ENCODE measurements around the gene CRABP2.

CRABP2 gene

DNA sequence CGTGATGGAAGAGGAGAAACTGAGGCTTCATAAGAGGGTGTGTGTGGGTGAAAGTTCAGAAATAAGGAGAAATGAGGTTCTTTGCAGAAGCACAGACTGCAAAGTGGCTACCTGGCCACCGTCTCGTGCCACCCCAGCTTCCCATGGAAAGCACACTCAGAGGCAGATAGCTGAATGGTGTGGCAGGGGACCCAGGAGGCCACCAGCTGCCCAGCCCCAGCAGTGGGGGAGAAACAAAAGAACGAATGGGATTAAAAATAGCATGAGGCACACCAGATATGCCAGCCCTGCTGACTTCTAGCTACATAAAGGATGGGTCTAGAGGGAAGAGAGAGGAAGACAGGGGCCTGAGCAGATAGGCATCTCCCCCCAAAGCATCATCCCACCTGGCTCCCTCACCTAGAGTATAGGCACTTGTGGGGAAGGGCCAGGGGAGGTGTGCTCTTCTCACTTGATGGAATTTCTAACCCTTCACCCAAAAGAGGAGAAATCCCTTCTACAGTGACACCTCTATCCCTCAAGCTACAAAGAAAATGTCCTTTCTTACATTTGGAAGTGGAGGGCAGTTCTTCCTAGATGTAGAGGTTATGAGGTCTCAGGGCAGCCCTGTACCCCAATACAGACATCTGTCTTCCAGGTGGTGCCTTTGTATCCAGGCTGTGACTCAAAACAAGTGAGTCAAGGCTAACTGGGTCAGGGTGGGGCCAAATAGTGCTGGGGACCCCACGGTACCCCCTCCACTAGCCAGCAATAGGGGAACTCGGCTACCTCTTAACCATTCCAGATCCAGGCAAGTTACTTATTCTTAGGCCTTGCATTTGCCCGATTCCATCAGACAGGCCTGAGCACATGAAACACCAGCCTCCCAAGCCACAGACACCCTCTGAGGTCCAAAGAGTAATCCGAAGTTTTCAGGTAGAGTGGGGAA is 42.6 kb upstream of the CRABP2 start:
- Histone ChIP-seq H3K27ac (ENCODE audit: low read length) (peak overlapping the region; percentile 58), H3K4me3 (ENCODE audit: low read length) (peak overlapping the region; percentile 82), H3K36me3 (ENCODE audit: insufficient read depth, low read depth, low read length) (peaks cover 29% of the 10 kb centered on the region), H3K9ac (ENCODE audit: low read depth, low read length) (peak overlapping the region; percentile 99; the same call in 1 of the 2 replicates), H3K27me3 (ENCODE audit: insufficient read depth, low read length) (no peaks in the 10 kb centered on the region), H3K4me1 (ENCODE audit: insufficient read depth, low read length) (peaks cover 45% of the 10 kb centered on the region), H3K9me3 (ENCODE audit: insufficient read depth, low read depth, low read length) (no peaks in the 10 kb centered on the region)

DNA sequence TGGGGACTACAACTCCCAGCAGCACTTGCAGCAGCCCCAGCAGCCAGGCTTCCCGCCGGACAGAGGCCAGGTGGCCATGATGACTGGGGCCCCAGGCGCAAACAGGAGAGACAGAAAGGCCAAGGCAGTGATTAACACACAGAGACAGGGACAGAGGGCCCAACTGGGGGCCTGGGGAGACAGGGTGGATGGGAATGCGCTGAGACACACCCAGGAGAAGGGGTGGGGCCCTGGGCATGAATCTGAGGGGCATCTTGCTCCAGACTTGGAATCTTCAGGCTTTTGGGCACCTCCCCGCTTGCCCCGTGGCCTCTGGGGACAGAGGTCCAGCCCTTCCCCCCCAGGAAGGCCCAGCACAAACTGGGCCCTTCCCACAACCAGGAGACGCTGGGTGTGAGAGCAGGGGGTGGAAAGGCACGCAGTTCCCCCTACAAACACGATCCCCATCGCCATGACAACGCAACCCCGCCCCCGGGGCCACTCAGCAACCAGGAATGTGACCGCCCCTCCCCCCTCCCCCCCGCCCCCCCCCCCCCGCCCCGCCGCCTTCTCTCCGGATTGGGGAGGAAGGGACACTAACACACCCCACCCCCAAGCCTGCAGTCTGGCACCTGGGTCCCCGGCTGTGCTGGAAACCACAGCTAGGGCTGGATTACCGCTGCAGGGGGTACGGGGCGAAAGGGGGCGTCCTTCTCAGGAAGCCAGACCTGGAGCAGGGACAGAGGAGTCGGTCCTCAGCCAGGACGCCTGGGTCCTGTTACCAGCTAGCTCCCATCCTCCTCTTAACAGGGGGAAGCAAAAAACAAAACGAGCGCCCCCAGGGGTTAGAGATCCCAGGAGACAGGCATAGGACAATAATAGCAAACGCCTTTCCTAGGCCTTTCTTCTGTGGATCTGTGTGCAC is 41.6 kb upstream of the CRABP2 start:
- Histone ChIP-seq H3K27me3 (ENCODE audit: insufficient read depth, low read length) (no peaks in the 10 kb centered on the region), H3K9ac (ENCODE audit: low read depth, low read length) (peak overlapping the region; percentile 100), H3K4me1 (ENCODE audit: insufficient read depth, low read length) (peaks cover 39% of the 10 kb centered on the region), H3K9me3 (ENCODE audit: insufficient read depth, low read depth, low read length) (no peaks in the 10 kb centered on the region), H3K36me3 (ENCODE audit: insufficient read depth, low read depth, low read length) (peaks cover 39% of the 10 kb centered on the region), H3K4me3 (ENCODE audit: low read length) (peak overlapping the region; percentile 89), H3K27ac (ENCODE audit: low read length) (peak overlapping the region; percentile 100)

DNA sequence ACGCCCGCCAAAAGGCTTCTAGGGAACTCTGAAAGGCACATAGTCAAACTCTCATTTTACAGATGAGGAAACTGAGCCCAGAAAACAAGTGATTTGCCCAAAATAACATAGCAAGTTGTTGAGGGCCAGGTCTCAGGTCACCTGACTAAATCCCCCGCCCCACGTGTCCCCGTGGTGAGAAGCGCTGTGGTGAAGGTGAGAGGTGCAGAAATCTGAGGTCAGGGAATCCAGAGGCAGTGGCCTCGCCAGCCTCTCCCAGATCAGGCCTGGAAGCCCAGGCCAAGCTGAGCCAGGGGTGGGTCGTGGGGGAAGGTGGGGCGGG is 41.0 kb upstream of the CRABP2 start:
- Histone ChIP-seq H3K27me3 (ENCODE audit: insufficient read depth, low read length) (no peaks in the 10 kb centered on the region), H3K36me3 (ENCODE audit: insufficient read depth, low read depth, low read length) (peaks cover 44% of the 10 kb centered on the region), H3K4me1 (ENCODE audit: insufficient read depth, low read length) (peaks cover 45% of the 10 kb centered on the region), H3K4me3 (ENCODE audit: low read length) (peak overlapping the region; percentile 89; the same call in 1 of the 2 replicates), H3K9me3 (ENCODE audit: insufficient read depth, low read depth, low read length) (no peaks in the 10 kb centered on the region), H3K27ac (ENCODE audit: low read length) (peak overlapping the region; percentile 100), H3K9ac (ENCODE audit: low read depth, low read length) (peak overlapping the region; percentile 100; the same call in 1 of the 2 replicates)

DNA sequence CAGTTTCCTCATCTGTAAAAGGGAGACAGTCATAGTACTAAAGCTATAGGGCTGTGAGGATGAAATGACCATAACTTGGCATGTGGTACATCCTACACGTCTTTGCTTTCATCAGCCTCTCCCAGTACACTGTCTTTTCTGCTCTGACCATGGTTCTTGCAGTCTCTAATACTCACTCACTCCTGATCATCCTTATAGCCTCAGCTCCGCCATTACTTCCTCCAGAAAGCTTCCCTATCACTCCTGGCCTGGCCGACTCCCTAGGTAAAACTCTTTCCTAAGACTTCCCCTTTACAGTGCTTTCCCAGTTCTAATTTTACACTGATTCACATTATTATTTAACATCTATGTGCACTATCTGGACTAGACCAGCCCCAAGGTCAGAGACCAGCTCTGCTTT is 40.5 kb upstream of the CRABP2 start:
- Histone ChIP-seq H3K9me3 (ENCODE audit: insufficient read depth, low read depth, low read length) (no peaks in the 10 kb centered on the region), H3K36me3 (ENCODE audit: insufficient read depth, low read depth, low read length) (peaks cover 44% of the 10 kb centered on the region), H3K9ac (ENCODE audit: low read depth, low read length) (peak overlapping the region; percentile 100; the same call in 1 of the 2 replicates), H3K4me3 (ENCODE audit: low read length) (peak overlapping the region; percentile 89; the same call in 1 of the 2 replicates), H3K4me1 (ENCODE audit: insufficient read depth, low read length) (peaks cover 45% of the 10 kb centered on the region), H3K27me3 (ENCODE audit: insufficient read depth, low read length) (no peaks in the 10 kb centered on the region), H3K27ac (ENCODE audit: low read length) (peak overlapping the region; percentile 100)

DNA sequence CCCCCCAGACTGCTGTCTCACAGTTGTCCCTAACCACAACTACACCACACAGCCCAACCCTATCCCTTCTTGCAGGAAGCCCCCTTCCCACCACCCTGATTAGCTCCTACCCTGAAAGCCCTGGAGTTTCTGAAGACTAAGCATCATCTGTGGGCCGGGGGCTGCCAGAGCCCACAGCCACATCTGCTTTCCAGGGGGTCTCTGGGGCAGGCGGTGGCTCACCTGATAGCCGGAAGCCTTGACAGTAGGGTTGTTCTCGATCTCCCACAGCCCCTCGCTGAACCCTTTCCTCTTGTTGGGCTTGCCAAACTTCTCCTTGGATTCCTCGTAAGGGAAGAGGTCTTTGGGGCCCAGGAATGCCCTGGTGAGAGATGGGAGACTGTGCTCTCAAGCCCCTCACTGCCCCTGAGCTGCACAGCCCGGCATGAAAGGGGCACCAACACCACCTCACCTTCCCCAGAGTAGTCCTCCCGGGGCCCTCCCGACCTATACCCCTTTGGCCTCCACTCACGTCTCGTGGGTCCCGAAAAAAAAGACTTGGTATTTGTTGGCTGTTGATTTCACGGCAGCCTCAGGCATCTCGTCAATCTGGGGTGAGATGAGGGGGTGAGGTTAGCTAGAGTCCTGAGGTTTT is 39.5 kb upstream of the CRABP2 start:
- Histone ChIP-seq H3K4me1 (ENCODE audit: insufficient read depth, low read length) (peaks cover 45% of the 10 kb centered on the region), H3K36me3 (ENCODE audit: insufficient read depth, low read depth, low read length) (peaks cover 44% of the 10 kb centered on the region), H3K27me3 (ENCODE audit: insufficient read depth, low read length) (no peaks in the 10 kb centered on the region), H3K27ac (ENCODE audit: low read length) (peak overlapping the region; percentile 78), H3K9ac (ENCODE audit: low read depth, low read length) (no peak overlapping the region; the same call in 1 of the 2 replicates), H3K4me3 (ENCODE audit: low read length) (no peak overlapping the region), H3K9me3 (ENCODE audit: insufficient read depth, low read depth, low read length) (no peaks in the 10 kb centered on the region)

DNA sequence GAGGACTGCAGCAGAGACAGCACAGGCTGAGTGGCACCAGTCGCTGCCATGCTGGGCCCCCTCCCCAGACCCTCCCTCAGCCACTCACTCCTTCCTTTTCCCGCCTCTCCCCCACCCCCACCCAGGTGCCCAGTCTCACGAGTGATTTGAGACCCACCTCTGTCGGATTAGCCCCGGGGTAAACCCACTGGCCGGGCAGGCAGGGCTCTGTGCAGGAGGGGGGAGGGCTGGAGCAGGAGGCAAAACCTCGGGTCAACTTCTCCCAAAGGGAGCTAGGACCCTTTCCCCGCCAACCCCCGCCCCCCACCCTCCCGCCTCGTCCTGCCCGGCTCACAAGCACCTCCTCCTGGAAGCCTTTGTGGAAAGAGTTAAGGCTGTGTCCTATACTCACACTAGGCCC is 39.0 kb upstream of the CRABP2 start:
- Histone ChIP-seq H3K4me3 (ENCODE audit: low read length) (no peak overlapping the region), H3K36me3 (ENCODE audit: insufficient read depth, low read depth, low read length) (peaks cover 39% of the 10 kb centered on the region), H3K9me3 (ENCODE audit: insufficient read depth, low read depth, low read length) (no peaks in the 10 kb centered on the region), H3K27ac (ENCODE audit: low read length) (no peak overlapping the region), H3K27me3 (ENCODE audit: insufficient read depth, low read length) (no peaks in the 10 kb centered on the region), H3K9ac (ENCODE audit: low read depth, low read length) (no peak overlapping the region), H3K4me1 (ENCODE audit: insufficient read depth, low read length) (peaks cover 41% of the 10 kb centered on the region)

DNA sequence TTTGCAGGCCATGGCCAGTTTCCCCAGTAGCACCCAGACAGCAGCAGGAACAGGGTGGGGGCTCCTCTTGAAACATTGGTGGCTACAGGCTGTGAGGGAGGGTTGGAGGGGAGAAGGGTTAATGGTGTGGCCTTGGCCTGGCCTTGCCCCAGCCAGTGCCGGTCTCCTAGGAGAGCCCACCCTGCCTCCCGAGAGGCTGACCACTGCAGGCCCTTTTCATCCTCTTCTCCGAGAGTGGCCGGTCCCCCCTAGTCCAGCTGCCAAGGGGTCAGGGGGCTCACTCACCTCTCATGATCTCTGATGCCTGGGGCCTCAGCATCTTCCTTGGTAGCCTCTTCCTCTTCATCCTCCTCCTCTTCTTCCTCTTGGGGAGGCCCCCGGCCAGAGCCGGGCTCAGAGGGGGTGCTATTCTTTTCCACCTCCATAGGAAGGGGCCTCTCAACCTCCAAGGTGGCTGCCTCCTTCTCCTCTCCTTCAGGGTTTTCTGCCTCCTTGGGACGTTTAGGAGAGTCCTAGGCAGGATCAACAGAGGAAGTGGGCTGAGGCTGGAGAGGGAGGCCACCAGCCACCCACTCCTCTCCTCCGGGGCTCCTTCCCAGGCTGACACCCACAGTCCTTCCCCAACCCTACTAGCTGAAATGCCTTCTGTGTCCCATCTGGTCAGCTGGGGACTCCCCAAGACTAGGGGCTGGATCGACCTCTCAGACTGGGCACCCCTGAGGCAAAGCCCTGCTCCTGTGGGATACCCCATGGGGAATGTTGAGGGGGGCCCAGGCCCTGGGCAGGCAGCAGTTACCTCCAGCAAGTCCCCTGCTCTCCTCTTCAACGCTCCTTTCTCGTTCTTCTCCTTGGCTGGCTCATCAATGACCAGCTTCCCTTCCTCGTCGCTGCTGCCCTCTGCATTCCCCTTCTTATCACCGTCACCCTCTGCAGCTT is 38.3 kb upstream of the CRABP2 start:
- no peak overlapping the region for H3K9ac ChIP-seq (ENCODE audit: low read depth, low read length)
- H3K4me3 ChIP-seq (ENCODE audit: low read length) = no peak overlapping the region
- H3K27ac ChIP-seq (ENCODE audit: low read length) = no peak overlapping the region
- H3K4me1 ChIP-seq (ENCODE audit: insufficient read depth, low read length) = peaks cover 34% of the 10 kb centered on the region
- no peaks in the 10 kb centered on the region for H3K27me3 ChIP-seq (ENCODE audit: insufficient read depth, low read length)
- H3K36me3 ChIP-seq (ENCODE audit: insufficient read depth, low read depth, low read length) = peaks cover 38% of the 10 kb centered on the region
- no peaks in the 10 kb centered on the region for H3K9me3 ChIP-seq (ENCODE audit: insufficient read depth, low read depth, low read length)

DNA sequence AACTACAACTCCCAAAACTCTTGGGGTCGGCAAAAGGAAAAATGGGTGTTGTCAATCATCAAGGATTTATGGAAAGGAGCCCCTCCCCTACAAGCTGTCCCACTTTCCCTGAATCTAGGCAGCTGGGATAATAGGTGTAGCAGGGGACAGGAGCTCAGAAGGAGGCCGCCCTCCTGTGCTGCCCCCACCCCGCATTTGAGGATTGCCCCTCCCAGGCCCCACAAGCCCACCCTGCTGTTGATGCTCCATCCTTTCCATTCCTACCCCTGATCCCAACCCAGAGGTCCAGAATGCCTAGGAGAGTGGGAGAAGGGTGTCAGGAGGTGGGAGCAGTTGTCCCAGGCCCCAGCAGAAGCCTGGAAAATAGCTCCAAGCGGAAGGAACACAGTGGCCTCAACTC is 37.4 kb upstream of the CRABP2 start:
- Histone ChIP-seq H3K9ac (ENCODE audit: low read depth, low read length) (no peak overlapping the region), H3K4me1 (ENCODE audit: insufficient read depth, low read length) (peaks cover 25% of the 10 kb centered on the region)

DNA sequence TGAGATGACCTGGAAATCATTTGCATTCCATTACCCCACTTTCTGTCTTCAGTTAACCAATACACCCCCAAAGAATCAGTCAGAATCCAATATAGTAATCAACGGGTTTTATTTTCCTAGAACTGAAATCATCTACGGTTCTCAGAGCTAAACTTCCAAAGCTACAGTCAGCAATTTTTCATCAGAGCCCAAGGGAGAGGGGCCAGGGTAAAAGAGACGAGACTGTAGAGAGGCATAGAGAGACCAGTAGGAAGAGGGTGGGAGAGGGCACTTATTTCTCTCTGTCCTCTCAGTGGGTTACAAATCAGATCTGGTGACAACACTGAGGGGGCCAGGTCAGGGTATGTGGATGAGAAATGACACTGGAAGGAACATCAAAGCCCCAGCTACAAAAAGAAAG is 36.6 kb upstream of the CRABP2 start:
- H3K9ac ChIP-seq (ENCODE audit: low read depth, low read length) = peak overlapping the region; percentile 73; the same call in 1 of the 2 replicates
- H3K36me3 ChIP-seq (ENCODE audit: insufficient read depth, low read depth, low read length) = peaks cover 50% of the 10 kb centered on the region
- H3K27ac ChIP-seq (ENCODE audit: low read length) = peak overlapping the region; percentile 9
- H3K4me3 ChIP-seq (ENCODE audit: low read length) = peak overlapping the region; percentile 57; the same call in 1 of the 2 replicates
- H3K27me3 ChIP-seq (ENCODE audit: insufficient read depth, low read length) = no peaks in the 10 kb centered on the region
- peaks cover 22% of the 10 kb centered on the region; the same call in 1 of the 2 replicates for H3K4me1 ChIP-seq (ENCODE audit: insufficient read depth, low read length)
- no peaks in the 10 kb centered on the region for H3K9me3 ChIP-seq (ENCODE audit: insufficient read depth, low read depth, low read length)

More for the DNA sequence above, 37.4 kb upstream of the CRABP2 start:
- Histone ChIP-seq H3K27me3 (ENCODE audit: insufficient read depth, low read length) (no peaks in the 10 kb centered on the region), H3K9me3 (ENCODE audit: insufficient read depth, low read depth, low read length) (no peaks in the 10 kb centered on the region), H3K27ac (ENCODE audit: low read length) (no peak overlapping the region), H3K4me3 (ENCODE audit: low read length) (no peak overlapping the region), H3K36me3 (ENCODE audit: insufficient read depth, low read depth, low read length) (peaks cover 42% of the 10 kb centered on the region)

DNA sequence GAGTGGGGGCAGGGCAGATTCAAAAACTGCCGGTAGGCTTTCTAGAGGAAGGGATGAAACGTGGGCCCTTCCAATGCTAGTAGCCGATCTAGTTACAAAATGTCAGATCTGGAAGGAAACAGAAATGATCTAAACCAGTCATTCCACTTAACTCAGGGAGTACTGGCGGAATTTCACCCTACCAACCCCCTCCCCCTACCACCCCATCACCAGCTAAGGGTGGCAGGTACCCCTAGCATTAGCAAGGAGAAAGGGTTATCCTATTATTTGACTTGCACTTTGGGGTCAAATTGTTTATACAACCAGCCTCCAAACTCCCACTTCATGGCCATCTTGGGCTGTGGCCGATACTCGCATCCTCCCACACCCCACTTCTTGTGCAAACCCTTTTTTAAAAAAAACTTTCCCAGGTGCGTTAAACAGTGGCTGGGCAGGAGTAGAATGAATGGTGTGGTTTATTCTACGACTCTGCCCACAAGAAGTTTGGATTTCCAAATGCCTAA is 36.1 kb upstream of the CRABP2 start:
- Histone ChIP-seq H3K4me3 (ENCODE audit: low read length) (peak overlapping the region; percentile 57), H3K36me3 (ENCODE audit: insufficient read depth, low read depth, low read length) (peaks cover 54% of the 10 kb centered on the region), H3K9ac (ENCODE audit: low read depth, low read length) (peak overlapping the region; percentile 73; the same call in 1 of the 2 replicates)

More for the DNA sequence above, 36.1 kb upstream of the CRABP2 start:
- Histone ChIP-seq H3K9me3 (ENCODE audit: insufficient read depth, low read depth, low read length) (no peaks in the 10 kb centered on the region), H3K27me3 (ENCODE audit: insufficient read depth, low read length) (no peaks in the 10 kb centered on the region), H3K27ac (ENCODE audit: low read length) (peak overlapping the region; percentile 9), H3K4me1 (ENCODE audit: insufficient read depth, low read length) (peaks cover 22% of the 10 kb centered on the region; the same call in 1 of the 2 replicates)
